Right forelimb (tissue), 1 donor: ENCODE data around the gene KHNYN.
A peak's percentile ranks its signal among the peaks of the same experiment; 100 is the strongest.

Source experiments
- DNase-seq: peaks from one replicate; pipeline ENCODE4 v3.0.0-alpha.2; 2018

KHNYN gene

DNA sequence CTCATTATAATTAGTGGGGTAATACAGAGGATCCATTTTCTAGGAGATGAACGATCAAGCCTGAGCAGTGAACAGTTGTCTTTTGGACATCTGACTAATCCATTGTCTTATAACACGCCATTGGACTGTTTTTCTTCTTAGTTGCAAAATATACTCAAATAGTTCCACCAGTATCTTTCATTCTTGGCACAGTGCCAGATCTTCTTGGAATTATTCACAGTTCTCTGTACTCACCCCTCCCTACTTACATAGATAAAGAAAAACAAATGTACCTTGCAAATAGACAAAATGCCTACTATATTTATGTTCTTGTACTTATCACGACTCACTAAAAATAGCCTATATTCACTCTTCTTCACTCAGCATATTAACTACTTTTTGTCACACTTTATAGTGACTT lies 4.0 kb upstream of the KHNYN start:
- DNase-seq: no peak

DNA sequence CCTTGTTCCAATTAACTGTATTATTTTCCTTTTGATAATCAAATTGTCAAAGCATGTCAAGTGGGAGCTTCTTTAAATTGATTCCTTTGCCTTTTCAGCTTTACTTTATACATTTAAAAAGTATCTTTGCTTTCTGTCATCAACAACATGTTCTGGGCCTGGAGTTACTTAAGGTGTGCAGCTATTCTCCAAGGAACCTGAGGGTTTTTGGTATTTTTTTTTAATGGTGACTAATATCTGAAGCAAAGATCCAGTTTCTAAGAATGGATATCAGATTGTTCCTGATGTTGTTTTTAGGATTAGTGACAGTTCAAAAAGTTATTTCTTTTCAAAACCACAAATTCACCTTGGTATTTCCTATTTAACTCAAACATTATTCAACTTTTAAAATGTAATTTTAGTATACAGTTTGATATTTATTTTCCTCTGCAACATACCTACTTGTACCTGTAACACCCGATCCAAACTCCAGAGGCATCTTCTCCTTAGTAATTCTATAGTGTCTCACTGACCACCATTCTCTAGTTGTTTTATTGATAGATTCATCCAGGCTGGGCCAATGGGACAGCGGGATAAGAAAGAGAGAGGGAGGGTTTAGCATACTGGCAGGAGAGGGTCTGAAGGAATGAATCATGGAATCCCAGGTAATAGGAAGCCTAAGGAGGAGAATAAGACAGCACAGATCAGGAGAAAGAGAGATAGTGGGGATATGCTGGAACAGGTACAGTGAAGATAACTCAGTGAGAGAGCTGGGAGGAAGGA lies 3.4 kb upstream of the KHNYN start:
- no peak for DNase-seq

DNA sequence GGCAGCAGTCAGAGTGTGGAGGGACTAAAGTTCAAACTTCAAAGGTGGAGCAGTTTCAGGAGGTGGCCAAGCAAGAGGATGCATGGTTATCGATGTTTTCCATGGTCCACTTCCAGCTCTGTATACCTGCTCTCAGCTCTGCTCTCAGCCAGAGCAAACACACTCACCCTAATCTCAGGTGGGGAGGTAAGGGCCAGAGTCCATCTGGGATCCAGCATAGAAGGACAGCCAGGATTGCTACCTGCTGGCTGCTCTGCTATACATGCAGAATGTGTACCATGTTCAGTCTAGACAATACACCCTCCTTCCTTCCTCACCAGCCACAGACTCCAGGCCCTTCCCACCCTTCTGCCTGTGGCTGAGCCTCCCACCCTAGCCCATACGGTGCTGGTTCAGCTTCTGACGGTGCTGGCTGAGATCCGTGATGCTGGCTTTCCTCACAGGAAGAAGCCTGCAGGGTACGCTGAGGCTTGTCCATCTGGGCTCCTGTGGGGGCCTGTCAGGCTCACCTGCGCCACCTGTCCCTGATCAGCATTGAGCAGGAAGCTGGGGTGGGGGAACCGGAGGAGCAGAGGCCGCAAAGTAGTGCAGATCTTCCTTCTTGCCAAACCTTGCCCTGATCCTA lies 2.7 kb upstream of the KHNYN start:
- DNase-seq: no peak

DNA sequence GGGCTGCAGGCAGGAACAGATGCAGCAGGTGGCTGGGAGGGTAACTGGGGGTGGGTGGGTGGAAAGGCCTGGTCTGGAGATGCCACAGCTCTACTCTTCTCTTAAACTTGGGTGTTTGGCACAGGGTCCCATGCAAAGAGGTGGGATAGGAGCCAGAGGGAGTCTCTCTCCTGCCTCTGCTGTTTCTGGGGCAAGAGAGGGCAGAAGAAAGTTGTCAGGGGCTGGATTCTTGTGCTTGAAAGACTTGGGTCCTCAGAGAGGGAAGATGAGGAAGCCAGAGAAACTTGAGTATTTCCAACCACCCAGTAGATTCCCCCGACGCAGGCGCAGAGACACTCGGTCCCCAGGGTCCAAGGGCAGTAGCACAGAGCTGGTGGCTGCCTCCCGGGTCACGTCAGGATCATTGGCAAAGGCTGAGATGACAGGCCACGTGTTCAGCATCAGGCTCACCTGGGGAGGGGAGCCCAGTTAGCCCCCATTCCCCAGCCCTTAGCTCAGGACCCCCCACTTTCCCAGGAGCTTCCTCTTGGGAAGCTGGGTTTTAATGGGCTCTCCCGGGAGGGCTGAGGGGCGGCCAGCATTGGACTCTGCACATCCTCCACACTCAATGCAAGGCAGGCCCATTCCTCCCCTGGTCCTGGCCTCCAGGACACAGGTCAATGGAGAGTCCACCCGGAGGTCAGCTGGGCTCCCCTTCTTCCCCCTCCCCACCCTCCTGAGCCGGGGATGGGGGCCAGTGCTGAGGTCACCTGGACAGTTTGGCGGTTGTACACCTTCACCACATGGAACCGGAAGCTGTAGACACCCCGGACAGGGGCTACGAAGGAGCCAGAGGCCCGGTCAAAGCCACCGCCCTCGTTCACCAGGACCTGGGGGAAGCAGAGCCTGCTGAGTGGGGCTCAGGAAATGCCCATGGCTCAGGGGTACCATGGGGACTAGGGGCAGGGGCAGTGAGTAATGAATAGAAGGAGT lies 1.9 kb upstream of the KHNYN start:
- no peak for DNase-seq

DNA sequence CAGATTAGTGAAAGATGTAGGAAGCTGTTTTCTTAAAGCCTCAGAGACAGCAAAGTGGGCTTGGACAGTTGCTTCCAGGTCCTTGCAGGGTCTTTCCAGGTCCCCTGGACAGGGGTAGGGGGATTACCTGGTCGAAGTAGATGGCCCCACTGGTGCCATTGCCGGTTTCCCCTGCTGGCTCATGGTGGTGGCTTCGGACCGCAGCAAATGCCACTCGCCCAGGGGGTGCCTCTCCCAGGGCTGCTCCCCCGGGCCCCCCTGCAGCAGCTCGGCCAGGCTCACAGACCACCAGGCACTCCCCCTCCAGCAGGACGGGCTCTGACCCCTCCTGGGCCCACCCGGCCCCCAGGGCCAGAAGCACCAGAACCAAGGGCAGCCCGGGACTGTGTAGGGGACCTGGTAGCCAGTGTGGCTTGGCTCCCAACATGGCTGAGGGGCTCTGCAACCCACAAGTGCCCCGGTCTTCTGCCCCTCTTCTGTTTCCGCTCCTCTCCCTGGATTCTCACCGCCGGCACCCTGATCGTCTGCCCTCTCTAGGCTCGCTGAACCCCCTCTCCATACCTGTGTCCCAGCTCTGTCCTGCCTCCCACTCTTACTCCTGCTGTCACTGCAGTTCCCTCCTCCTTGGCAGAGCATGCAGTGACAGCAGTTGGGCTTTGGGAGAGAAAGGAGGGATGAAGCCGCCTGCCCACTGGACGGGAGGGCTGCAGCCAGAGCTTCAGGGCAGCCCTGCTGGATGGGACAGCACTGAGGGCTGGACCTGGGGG lies 943 bp upstream of the KHNYN start:
- DNase-seq: no peak

DNA sequence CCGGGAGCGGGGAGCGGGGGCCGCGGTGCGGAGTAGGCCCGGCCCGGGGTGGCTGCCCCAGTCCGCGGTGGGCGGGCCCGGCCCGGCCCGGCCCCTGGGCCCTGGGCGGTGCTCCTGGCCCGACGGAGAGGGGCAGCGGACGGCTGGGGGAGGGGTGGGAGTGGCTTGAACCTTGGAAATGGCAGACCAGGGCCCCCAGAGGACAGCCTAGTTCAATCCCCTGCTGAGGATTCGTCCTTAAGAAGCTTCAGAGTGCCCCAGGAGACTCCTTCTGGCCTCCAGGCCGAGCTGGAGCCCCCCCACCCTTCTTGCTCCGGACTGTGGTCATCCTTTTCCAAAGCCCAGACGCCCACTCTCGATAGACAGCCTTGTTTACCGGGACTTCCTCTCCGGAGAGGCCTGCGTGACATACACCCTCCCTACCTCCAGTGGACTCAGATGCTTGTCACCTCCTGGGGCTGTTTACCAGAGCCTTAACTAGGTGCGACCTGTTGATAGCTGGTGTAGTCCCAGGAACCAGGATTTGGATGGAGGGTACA lies 458 bp downstream of the KHNYN start:
- DNase-seq: peak; percentile 88

DNA sequence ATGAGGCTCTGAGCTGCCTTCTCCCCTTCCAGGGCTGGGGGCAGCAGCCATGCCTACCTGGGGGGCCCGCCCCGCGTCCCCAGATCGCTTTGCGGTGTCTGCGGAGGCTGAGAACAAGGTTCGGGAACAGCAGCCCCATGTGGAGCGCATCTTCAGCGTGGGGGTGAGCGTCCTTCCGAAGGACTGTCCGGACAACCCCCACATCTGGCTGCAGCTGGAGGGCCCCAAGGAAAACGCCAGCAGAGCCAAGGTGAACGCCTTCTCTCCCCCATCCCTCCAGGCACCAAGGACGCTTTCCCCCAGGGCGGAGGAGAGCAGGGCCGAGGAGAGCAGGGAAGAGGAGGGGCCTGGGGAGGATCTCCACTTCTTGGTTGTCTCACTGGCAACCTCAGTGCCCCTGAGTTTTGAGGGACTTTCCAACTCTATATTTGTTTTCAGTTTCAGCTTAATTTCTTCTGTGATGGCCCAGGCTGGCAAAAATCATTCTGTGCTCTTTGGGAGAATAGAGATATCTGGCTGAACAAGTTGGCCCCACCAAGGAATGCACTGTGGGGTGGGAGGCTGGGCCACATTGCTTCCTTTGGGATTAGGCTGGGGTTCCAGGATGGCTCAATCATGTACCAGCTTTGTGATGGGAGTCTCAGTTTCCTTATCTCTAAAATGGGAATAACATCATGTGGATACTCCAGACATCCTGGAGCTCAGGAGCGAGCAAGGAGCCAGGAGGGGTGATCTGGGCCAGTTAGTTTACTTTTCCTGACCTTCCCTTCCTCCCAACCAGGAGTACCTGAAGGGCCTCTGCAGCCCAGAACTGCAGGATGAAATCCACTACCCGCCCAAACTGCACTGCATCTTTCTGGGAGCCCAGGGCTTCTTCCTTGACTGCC lies 1.2 kb downstream of the KHNYN start:
- DNase-seq: no peak

DNA sequence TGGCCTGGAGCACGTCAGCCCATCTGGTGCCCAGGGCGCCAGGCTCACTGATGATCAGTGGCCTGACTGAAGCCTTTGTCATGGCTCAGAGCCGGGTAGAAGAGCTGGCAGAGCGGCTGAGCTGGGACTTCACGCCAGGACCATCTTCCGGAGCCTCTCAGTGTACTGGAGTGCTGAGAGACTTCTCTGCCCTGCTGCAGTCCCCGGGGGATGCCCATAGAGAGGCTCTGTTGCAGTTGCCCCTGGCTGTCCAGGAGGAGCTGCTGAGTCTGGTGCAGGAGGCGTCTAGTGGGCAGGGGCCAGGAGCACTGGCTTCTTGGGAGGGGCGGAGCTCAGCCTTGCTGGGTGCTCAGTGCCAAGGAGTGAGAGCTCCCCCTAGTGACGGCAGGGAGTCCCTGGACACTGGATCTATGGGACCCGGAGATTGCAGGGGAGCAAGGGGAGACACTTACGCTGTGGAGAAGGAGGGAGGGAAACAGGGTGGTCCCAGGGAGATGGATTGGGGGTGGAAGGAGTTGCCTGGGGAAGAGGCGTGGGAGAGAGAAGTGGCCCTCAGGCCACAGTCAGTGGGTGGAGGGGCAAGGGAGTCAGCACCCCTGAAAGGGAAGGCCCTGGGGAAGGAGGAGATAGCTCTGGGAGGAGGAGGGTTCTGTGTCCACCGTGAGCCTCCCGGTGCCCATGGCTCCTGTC lies 2.0 kb downstream of the KHNYN start:
- peak; percentile 92 for DNase-seq

DNA sequence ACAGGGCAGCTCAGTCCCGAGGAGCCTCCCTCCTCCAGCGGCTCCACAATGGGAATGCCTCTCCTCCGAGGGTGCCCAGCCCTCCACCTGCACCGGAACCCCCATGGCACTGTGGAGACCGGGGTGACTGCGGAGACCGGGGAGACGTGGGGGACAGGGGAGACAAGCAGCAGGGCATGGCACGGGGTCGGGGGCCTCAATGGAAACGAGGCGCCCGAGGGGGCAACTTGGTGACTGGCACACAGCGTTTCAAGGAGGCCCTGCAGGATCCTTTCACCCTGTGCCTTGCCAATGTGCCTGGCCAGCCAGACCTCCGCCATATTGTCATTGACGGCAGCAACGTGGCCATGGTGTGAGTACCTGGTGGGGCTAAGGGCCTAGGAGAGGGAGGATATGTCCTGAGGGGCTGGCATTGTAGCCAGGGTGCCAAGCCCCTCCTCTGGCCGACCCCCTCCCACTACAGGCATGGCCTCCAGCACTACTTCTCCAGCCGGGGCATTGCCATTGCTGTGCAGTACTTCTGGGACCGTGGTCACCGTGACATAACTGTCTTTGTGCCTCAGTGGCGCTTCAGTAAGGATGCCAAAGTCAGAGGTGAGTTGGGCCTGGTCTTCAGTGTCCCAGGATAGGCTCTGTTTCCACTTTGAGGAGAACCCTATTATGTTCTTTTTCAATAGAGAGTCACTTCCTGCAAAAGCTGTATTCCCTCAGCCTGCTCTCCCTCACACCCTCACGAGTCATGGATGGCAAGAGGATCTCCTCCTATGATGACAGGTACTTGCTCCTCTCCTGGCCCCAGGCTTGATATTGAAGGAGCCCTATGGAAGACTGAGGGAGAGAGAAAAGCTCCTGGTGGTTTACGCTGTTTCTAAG lies 2.7 kb downstream of the KHNYN start:
- no peak for DNase-seq

DNA sequence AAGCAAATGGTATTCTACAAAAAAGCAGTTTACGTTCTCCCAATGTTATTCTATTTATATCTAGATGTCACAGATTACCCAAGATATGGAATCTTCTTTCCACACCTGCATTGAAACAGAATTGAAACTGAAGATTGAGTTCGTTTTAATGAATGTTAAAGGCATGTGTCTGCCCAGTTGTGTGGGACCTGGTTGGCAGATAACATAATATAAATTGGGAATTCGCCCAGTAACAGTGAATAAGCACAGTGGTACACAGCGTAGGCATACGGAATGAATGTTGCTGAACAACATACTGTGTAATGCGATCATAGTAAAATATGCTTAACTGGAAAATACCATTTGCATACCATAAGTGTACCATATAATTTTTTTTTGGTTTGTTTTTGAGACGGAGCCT lies 4.3 kb downstream of the KHNYN start:
- DNase-seq: no peak

DNA sequence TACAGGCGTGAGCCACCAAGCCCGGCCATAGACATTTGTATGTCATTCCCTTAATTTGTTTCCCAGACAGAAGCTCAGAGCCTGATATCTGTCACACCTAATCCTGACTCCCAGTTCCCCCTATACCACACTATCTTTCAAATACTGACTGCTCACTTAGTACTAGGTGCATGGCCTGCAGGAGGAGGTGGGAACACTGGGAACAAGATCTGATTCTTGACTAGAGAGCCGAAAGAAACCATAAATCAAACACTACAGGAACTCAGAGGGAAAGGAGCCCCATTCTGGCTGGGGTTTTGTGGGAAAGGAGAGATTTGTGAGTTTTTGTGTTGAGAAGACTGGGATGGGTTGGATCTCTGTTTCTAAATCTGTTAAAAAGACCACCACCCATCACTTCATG lies 4.9 kb downstream of the KHNYN start:
- no peak for DNase-seq

DNA sequence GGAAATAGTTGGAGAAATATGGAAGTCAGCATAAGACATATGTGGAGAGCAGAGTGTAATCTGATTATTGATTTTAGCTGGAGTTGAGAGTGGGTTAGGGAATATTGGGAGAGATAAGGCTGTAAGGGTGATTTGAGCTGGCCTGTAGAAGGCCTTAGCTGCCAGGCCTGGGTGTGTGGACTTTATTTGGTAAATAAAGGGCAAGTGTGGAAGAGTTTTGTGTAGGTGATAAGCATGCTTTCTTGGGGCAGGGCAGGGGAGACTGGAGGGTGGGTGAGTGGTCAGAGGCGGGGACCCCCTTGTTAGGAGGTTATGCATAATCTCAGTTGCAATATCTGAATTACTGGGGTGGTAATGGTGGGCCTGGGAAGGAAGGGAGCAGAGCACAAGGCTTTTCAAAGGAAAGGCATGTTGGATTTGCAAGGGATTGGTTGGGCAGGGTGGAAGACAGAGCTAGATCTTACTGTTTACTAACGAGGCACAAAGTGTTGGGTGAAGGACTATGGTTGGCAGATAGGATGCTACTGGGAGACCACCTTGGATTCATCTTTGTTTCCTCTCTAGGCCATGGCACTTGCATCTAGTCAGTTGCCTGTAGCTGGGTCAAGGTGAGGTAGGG lies 5.5 kb downstream of the KHNYN start:
- no peak for DNase-seq

DNA sequence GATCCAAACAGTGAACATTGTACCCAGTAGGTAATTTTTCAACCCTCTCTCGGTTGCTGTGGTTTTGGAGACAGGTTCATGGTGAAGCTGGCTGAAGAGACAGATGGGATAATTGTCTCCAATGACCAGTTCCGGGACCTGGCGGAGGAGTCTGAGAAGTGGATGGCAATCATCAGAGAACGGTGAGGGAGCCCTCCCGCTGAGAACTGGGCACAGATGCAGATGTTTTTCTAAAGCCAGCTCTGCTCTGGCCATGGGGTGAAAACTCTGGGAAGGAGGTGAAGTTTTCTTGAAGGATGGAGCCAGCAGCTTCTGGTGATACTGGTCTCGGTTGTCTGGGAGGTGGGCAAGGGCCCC lies 6.2 kb downstream of the KHNYN start:
- DNase-seq: no peak

DNA sequence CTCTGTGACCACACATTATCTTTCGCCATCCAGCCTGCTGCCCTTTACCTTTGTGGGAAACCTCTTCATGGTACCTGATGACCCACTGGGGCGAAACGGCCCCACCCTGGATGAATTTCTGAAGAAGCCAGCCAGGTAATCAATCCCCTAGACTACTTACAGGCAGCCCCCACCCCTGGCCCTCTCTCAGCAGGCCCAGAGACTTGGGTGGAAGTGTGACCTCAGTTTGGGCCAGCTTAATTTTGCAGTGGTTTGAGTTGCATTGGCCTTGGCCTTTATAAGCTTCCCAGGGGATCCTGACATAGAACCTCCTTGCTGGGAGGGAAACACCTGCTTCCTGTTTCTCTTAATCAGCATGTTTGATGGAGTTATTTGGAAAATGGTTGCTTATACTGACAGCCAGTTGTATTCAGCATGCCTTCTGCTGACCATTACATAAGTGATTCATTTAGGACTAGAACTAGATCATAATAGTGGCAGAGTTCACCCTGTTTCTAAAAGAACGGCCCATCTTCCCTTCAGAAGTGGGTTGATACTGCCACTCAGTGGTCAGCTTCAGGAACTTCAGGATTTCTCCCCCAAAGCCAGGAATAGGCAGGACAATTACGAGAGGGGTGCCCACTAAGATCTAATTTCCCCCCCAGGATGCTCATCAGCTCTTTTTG lies 6.7 kb downstream of the KHNYN start:
- DNase-seq: no peak

DNA sequence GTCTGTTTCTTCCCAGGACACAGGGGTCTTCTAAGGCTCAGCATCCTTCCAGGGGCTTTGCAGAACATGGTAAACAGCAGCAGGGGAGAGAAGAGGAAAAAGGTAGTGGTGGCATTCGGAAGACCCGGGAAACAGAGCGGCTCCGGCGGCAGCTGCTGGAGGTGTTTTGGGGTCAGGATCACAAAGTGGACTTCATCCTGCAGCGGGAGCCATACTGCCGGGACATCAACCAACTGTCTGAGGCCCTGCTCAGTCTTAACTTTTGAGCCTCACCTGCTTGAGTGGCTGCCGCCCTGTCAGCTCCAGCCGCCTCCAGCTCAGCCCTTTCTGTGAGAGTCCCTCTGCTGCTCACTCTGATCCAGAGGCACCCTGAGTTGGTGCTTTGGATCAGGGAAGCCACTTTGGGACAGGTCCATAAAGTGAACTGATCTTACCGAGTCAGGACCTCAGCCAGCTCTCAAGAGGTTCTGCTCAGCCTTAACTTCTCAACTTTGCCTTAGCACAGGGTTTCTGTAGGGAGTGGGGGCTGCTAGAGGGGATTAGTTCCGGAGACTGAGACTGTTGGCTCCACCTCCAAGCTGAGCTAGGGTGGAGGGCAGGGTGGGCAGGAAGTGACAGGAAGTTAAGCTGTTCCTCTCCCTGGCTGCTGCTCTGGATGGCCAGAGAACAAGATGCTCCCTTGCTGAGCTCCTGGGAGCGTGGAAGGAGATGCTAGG lies 7.4 kb downstream of the KHNYN start:
- no peak for DNase-seq

DNA sequence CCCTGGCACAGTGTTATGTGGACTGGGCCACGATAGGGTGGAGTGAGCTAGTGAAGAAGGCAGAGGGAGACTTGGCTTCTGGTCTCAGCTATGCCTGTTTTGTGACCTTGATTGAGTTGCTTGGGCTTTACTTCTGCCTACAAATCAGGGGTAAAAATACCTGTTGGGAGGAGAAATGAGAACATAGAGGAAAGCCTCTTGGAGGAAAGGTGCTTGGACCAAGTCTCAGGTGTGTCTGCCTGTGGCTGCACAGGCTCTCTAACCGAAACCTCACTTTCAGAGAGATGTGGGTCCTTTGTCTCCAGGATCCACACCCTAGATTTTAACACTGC lies 7.9 kb downstream of the KHNYN start:
- DNase-seq: no peak

DNA sequence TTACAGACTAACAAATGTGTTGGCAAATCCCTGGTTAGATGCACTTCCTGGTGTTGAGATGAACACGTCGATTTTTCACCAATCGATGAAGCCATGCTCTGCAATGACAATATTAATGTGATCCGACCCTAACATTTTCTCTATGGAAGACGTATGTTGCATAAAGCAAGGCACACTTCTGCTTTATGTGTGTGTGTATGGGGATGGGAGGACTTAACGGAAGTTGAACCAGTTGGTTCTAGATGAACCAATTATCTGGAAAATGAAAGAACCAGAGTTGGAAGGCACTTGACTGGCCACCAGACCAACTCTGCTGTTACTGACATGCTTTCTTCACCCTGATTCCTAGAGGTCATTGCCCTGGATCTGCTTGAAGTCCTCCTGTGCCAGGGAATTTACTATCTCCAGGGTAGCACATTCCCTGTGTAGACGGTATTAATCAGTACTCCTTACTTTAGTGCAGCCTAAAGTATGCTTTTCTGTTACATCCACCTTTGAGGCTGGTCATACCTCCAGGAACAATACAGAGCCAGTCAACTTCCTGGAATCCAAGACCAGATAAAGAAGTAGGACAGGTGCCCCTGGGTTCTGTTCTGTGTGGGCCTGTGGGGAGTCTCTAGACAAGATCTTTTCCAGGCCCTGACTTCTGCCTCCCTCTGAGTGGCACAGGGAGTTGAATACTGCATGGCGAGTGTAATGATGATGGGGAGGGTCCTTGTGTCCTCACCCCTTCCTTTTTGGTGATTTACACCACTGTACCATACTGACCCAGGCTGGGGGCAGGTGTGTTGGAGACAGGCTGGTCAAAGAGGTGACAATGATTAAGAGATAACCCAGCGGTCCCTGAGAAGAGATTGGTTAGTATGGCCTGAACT lies 8.7 kb downstream of the KHNYN start:
- DNase-seq: no peak
